LoVo (cell line): Measurements from ENCODE around the gene P2RY11.

ENCODE experiments used
- DNase-seq: peaks from one replicate; pipeline ENCODE4 v3.0.0-alpha.2; 2016; ENCODE audit warnings: low spot score

The P2RY11 gene, protein sequence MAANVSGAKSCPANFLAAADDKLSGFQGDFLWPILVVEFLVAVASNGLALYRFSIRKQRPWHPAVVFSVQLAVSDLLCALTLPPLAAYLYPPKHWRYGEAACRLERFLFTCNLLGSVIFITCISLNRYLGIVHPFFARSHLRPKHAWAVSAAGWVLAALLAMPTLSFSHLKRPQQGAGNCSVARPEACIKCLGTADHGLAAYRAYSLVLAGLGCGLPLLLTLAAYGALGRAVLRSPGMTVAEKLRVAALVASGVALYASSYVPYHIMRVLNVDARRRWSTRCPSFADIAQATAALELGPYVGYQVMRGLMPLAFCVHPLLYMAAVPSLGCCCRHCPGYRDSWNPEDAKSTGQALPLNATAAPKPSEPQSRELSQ

DNA sequence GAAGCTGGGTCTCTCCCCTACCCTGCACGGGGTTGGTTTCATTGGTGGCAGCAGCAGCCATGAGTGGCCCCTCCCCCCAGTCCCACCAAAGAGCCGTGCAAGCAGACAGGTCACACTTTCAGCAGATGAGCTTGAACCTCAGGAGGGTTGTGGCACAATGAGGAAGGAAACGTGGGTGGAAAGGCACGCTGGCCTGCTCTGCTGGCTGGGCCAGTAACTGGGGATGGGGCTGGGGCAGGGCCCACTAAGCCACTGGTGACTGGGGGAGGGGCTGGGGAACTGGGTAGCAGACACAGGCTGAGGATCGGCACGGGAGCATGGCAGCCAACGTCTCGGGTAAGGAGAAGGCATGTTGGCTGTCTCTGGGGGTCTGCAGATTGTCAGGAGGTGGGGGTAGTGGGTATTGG is at the start of gene P2RY11:
Gene P2RY11, plus strand, starts transcription at position 289 of the 407 bp plus-strand sequence. Its CDS starts 29 bp downstream, at position 318.
- DNase-seq, result no peak

DNA sequence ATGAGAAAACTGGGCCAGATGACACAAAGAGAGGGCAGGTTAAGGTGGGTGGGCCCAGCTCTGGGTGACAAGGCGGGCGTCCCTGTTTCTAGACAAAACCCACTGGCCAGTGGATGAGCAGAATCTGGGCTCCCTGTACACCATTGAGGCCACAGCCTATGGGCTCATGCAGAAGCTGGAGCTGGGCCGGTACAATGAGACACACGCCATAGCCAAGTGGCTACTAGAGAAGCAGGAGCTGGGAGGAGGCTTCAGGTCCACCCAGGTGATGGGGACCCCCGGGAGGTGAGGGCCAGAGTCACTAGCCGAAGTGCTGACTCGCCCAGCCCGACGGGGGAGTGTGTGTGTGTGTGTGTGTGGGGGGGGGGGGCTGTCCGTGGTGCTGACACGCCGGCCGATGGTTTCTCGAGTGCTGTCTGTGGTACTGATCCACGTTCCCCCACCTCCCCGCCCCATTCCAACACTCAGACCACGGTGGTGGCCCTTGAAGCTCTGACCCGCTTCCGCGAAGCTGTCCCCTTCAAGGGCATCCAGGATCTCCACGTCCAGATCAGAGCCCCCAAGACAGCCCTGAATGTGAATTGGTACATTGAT is 49.7 kb upstream of the P2RY11 start:
- no peak for DNase-seq

DNA sequence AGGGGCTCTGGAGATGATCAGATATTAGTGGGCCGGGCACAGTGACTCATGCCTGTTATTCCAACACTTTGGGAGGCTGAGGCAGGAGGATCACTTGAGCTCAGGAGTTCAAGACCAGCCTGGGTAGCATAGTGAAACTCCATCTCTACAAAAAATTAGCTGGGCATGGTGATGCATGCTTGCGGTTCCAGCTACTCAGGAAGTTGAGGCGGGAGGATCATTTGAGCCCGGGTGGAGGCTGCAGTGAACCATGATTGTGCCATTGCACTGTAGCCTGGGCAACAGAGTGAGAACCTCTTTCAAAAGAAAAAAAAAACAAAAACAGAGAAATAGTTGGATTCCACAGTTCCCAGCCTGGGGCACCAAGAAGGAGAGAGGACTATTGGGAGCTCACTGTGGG is 43.3 kb upstream of the P2RY11 start:
- no peak for DNase-seq

- DNase-seq, result no peak
Measured at GRCh38 chr19:10069046-10069445, 42.4 kb upstream of the P2RY11 start.

- no peak for DNase-seq
Measured at GRCh38 chr19:10070730-10071446, 40.6 kb upstream of the P2RY11 start.

GRCh38 chr19:10074153-10074552 is 37.3 kb upstream of the P2RY11 start:
- peak; percentile 62 for DNase-seq

- no peak for DNase-seq
Measured at GRCh38 chr19:10076535-10076934, 35.0 kb upstream of the P2RY11 start.

DNA sequence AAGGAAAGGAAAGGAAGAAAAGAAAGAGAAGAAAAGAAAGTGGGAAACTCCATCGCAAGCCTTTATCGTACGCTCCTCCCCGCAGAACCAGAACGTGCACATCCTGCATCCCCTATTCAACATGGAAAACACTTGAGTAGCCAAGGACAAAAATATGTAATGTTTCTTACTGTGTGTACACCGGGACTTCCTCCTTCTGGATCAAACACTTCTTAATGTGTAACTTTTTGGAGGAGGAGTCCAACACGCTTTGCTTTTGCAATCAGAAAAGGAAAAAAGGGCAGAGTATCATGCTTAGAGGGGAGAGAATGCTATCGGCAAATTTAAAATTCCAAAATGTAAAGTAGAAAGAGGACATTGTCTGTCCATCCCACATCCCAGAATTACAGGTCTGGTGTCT is 33.2 kb upstream of the P2RY11 start:
- no peak for DNase-seq

DNA sequence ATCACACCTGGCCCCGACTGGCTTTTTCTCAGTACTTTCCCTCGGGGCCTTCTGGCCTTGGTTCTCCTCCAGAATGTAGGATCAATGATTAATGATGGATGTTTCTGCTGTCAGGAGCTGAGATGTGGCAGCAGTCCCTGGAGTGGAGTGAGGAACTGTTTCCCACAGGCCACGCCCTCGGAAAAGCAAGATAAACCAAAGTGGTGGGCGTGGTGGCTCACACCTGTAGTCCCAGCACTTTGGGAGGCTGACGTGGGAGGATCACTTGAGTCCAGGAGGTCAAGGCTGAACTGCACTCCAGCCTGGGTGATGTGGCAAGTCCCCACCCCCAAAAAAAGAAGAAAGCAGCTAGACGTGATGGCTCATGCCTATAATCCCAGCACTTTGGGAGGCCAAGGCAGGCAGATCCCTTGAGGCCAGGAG is 32.5 kb upstream of the P2RY11 start:
- DNase-seq, result no peak

GRCh38 chr19:10083911-10084310 is 27.6 kb upstream of the P2RY11 start:
- DNase-seq, result no peak

- DNase-seq, result no peak
Measured at GRCh38 chr19:10084803-10085202, 26.7 kb upstream of the P2RY11 start.

- peak; percentile 75 for DNase-seq
Measured at GRCh38 chr19:10085641-10086590, 25.6 kb upstream of the P2RY11 start, which contains the start of gene SHFL. TSS of gene SHFL (plus strand) at chr19:10086317. CDS start at chr19:10086428, 111 bp downstream.

DNA sequence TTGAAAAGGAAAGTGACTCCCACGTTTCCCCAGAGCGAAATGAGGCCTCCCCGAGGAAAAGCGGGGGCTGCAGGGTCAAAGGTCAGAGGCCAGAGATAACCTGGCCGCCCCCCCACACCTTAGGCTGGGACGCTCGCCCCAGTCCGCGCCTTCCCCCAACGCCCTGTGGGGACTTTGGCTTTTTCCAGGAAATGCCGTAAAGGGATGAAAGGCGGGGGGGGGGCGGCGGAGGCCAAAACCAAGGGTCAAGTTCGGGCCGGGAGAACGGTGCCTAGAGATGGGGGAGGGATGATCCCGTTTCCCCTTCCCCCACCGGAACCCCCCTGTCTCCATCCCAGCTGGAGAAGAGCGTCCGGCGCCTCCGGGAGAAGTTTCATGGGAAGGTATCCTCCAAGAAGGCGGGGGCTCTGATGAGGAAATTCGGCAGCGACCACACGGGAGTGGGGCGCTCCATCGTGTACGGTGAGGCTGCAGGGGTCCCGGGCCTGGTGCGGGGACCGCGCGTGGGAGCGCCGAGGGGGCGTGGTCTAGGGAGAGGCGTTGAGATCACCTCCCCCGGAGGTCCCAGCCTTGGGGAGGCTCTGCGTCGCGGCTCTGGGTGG is 24.8 kb upstream of the P2RY11 start:
- no peak for DNase-seq

- no peak for DNase-seq
Measured at GRCh38 chr19:10087296-10088061, 24.0 kb upstream of the P2RY11 start.

GRCh38 chr19:10088949-10089554 is 22.4 kb upstream of the P2RY11 start:
- no peak for DNase-seq

DNA sequence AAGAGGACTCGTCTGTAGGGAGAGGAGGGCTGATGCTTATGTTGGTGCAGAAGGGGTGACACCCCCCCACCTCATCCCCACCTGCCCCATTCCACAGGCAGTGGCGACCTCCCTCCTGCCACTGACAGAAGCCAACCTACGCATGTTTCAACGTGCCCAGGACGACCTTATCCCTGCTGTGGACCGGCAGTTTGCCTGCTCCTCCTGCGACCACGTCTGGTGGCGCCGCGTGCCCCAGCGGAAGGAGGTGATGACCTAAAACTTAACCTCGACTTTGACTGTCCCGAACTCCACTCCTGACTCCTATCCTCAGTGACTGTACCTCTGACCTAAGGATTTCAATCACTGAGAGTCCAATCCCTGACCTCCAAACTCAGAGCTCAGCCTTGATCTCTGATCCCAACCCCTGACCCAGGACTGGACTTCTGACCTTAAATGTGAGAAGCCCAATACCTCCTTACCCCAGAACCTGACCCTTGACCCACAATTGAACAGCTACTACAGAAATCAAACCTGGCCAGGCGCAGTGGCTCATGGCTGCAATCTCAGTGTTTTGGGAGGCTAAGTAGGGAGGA is 21.6 kb upstream of the P2RY11 start:
- DNase-seq, result no peak

GRCh38 chr19:10091370-10091687 is 20.2 kb upstream of the P2RY11 start:
- no peak for DNase-seq

GRCh38 chr19:10091895-10092641 is 19.4 kb upstream of the P2RY11 start:
- no peak for DNase-seq

DNA sequence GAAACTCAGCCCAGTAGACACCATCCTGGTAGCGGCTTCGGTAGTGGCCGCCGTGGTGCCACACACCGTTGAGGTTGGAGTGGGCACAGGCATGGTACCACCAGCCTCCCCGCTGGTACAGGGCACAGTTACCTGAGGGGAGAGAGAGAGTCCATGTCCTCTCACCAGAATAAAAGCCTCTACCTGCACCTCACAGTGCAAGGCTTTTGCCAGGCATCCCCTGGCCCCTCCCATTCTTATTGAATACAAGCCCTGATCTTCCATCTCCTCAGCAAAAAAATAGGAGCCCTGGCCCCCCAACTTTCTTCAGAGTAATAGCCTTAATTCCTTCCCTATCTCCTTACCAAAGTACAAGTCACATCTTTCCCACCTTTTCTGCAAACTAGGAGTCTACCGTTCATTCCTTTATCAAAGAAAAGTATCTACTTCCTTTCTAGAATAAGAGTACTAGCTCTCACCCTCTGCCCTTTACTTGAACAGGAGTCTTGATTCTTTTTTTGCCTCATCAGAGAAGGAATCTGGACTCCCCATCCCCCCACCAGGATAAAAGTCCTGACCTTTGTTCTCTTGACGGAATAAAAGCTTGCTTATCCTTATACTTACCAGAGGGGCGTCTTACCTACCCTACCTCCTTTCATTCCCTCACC is 18.7 kb upstream of the P2RY11 start:
- DNase-seq, result no peak
